HCT116 (cell line): ENCODE results near the gene CTSZ. TPM values are rescaled to one million over a fixed set of nuclear protein-coding genes. Genes with fewer than 3 reads are reported as not detected.

Experiments used
- ATAC-seq: fragments of 200-7000 bp; cut with Tn5 transposase; 2 replicates; pipeline ENCODE4 v1.9.1; 2020; ENCODE audit warnings: mild to moderate bottlenecking, moderate library complexity
- BruUV-seq: library from RNA; stranded (reverse); fragments of 400-500 nt; replicated peaks from 2 replicates; lab custom pipeline; 2021; lab: Mats Ljungman, UMichigan
- CTCF ChIA-PET: fragments of 300-600 bp; sonication (Branson Sonifier 250); formaldehyde crosslinking; loops from one replicate; lab custom pipeline; 2021; ENCODE audit warnings: antibody characterized with exemption; lab: Charles Lee
- POLR2A ChIA-PET: fragments of 300-600, 350-600 bp; sonication (Branson Sonifier 250); formaldehyde crosslinking; loops from one replicate; lab custom pipeline; 2021; ENCODE audit warnings: antibody characterized with exemption; lab: Charles Lee
- RAD21 ChIA-PET, 2 experiments: fragments of 300-600 bp; sonication (Branson Sonifier 250); formaldehyde crosslinking; loops; one replicate each; lab custom pipeline; 2023; ENCODE audit warnings: low total read pairs in 2 of 2; ENCODE audit not compliant: uncharacterized antibody in 2 of 2, unreplicated experiment in 2 of 2, low non-redundant PET in 1 of 2; lab: Charles Lee
- DNase-seq: peaks from one replicate; pipeline ENCODE4 v3.0.0-alpha.2; 2010; ENCODE audit warnings: low read depth, low spot score
- H2AFZ ChIP-seq: fragments of 200-600 bp; shearing (Covaris generic), sonication (generic); 2 replicates; pipeline ENCODE4 v1.6.1; 2017; ENCODE audit warnings: low read depth, mixed run types, mixed read lengths, antibody characterized with exemption, low read length; ENCODE audit not compliant: poor library complexity, severe bottlenecking
- H3K27ac ChIP-seq: 2 replicates; pipeline ENCODE4 v1.5.1; 2012; ENCODE audit warnings: low read depth, low read length
- H3K27me3 ChIP-seq: fragments of 200-600 bp; sonication (generic); 2 replicates; pipeline ENCODE4 v1.6.1; 2016; ENCODE audit warnings: mixed run types, low read length, mixed read lengths; ENCODE audit not compliant: insufficient read depth
- H3K36me3 ChIP-seq, 2 experiments: fragments of 200-500 bp in 1 of 2; fragments of 200-600 bp in 1 of 2; sonication (Bioruptor generic) in 1 of 2; sonication (generic) in 1 of 2; 2 replicates each; pipeline versions ENCODE4 v1.5.1 to v1.6.1; 2014 to 2016; ENCODE audit warnings: low read length in 2 of 2, inconsistent platforms in 1 of 2, mixed read lengths in 1 of 2, mixed run types in 1 of 2; ENCODE audit not compliant: insufficient read depth in 2 of 2, control insufficient read depth in 1 of 2
- H3K4me1 ChIP-seq, 2 experiments: fragments of 200-600 bp in 1 of 2; sonication (generic) in 1 of 2; 2 replicates each; pipeline versions ENCODE4 v1.5.1 to v1.6.1; 2012 to 2017; ENCODE audit warnings: low read length in 2 of 2, inconsistent platforms in 1 of 2, mild to moderate bottlenecking in 1 of 2, mixed read lengths in 1 of 2, mixed run types in 1 of 2, moderate library complexity in 1 of 2; ENCODE audit not compliant: insufficient read depth in 2 of 2, control insufficient read depth in 1 of 2
- H3K4me2 ChIP-seq: fragments of 200-600 bp; sonication (generic); 2 replicates; pipeline ENCODE4 v1.6.1; 2017; ENCODE audit warnings: mixed run types, low read length, mixed read lengths
- H3K4me3 ChIP-seq, 2 experiments: fragments of 200-600 bp in 1 of 2; sonication (generic) in 1 of 2; replicated peaks in 1 of 2; 2 replicates each; pipeline ENCODE4 v1.5.1; 2011 to 2016; ENCODE audit warnings: low read length in 2 of 2, control low read depth in 1 of 2, low read depth in 1 of 2, mild to moderate bottlenecking in 1 of 2, mixed read lengths in 1 of 2, mixed run types in 1 of 2
- H3K79me2 ChIP-seq: fragments of 200-600 bp; sonication (generic); 2 replicates; pipeline ENCODE4 v1.6.1; 2017; ENCODE audit warnings: mild to moderate bottlenecking, mixed run types, low read length, moderate library complexity, mixed read lengths; ENCODE audit not compliant: insufficient read depth
- H3K9ac ChIP-seq: fragments of 200-600 bp; sonication (generic); 2 replicates; pipeline ENCODE4 v1.6.1; 2016; ENCODE audit warnings: low read length, mixed read lengths
- H3K9me2 ChIP-seq: fragments of 200-600 bp; sonication (generic), shearing (Covaris generic); 2 replicates; pipeline ENCODE4 v1.6.1; 2017; ENCODE audit warnings: mixed run types, mild to moderate bottlenecking, moderate library complexity; ENCODE audit not compliant: insufficient read depth
- H3K9me3 ChIP-seq, 2 experiments: fragments of 200-500 bp in 1 of 2; fragments of 200-600 bp in 1 of 2; sonication (Bioruptor generic) in 1 of 2; sonication (generic) in 1 of 2; 2 replicates each; pipeline ENCODE4 v1.6.1; 2014 to 2017; ENCODE audit warnings: low read length in 2 of 2, mixed read lengths in 2 of 2, inconsistent platforms in 1 of 2, low read depth in 1 of 2, mild to moderate bottlenecking in 1 of 2, mixed run types in 1 of 2, moderate library complexity in 1 of 2; ENCODE audit not compliant: control insufficient read depth in 1 of 2, insufficient read depth in 1 of 2
- H4K20me1 ChIP-seq: fragments of 200-600 bp; sonication (generic), shearing (Covaris generic); 2 replicates; pipeline ENCODE4 v1.6.1; 2017; ENCODE audit warnings: mixed run types, mild to moderate bottlenecking, moderate library complexity; ENCODE audit not compliant: insufficient read depth
- CEBPB ChIP-seq: IDR thresholded peaks from 2 replicates; pipeline ENCODE4 v1.6.1; 2012; ENCODE audit warnings: low read depth
- EGR1 ChIP-seq: IDR thresholded peaks from 2 replicates; pipeline ENCODE4 v1.6.1; 2012; ENCODE audit warnings: low read depth
- ELF1 ChIP-seq: IDR thresholded peaks from 2 replicates; pipeline ENCODE4 v1.6.1; 2012; ENCODE audit warnings: low read depth, borderline replicate concordance
- EZH2phosphoT487 ChIP-seq: fragments of 200-600 bp; IDR thresholded peaks from 2 replicates; pipeline ENCODE4 v1.6.1; 2018; ENCODE audit warnings: antibody characterized with exemption, borderline replicate concordance
- FOSL1 ChIP-seq: IDR thresholded peaks from 2 replicates; pipeline ENCODE4 v1.6.1; 2012; ENCODE audit warnings: low read depth
- JUND ChIP-seq: IDR thresholded peaks from 2 replicates; pipeline ENCODE4 v1.6.1; 2012
- POLR2A ChIP-seq: IDR thresholded peaks from 2 replicates; pipeline ENCODE4 v1.7.0; 2011; ENCODE audit warnings: borderline replicate concordance; ENCODE audit not compliant: insufficient read depth, insufficient read length; ENCODE audit errors: extremely low read depth
- SIN3A ChIP-seq: IDR thresholded peaks from 2 replicates; pipeline ENCODE4 v1.6.1; 2012; ENCODE audit warnings: low read depth
- SP1 ChIP-seq: IDR thresholded peaks from 2 replicates; pipeline ENCODE4 v1.6.1; 2012; ENCODE audit warnings: low read depth
- TCF7L2 ChIP-seq: IDR thresholded peaks from 2 replicates; pipeline ENCODE4 v1.7.0; 2011; ENCODE audit warnings: borderline replicate concordance, inconsistent platforms; ENCODE audit not compliant: insufficient read depth, insufficient read length; ENCODE audit errors: extremely low read depth
- YY1 ChIP-seq: IDR thresholded peaks from 2 replicates; pipeline ENCODE4 v1.6.1; 2011; ENCODE audit warnings: low read length, low read depth, moderate library complexity, mild to moderate bottlenecking; ENCODE audit not compliant: insufficient replicate concordance; ENCODE audit errors: extremely low read depth
- intact Hi-C: fragments of 100-400 bp; cut with micrococcal nuclease; formaldehyde crosslinking; loops from 2 replicates; pipeline ENCODE4 v1.10.0; 2022
- total RNA-seq: library from RNA; stranded (reverse); gene quantifications from one replicate; pipeline ENCODE4 v1.2.1, GENCODE V29; 2021; ENCODE audit not compliant: unreplicated experiment
- TF ChIP-seq, protein P1 (sequence below), 3 experiments: fragments of 200-600 bp in 1 of 3; sonication (generic) in 1 of 3; IDR thresholded peaks in 2 of 3; conservative IDR thresholded peaks in 1 of 3; 2 replicates each; pipeline ENCODE4 v1.5.1; 2012 to 2017; ENCODE audit warnings: low read depth in 2 of 3, low read length in 2 of 3, antibody characterized with exemption in 1 of 3, borderline replicate concordance in 1 of 3, control low read depth in 1 of 3, mild to moderate bottlenecking in 1 of 3, mixed read lengths in 1 of 3, mixed run types in 1 of 3, moderate library complexity in 1 of 3; ENCODE audit not compliant: insufficient read depth in 1 of 3
- TF ChIP-seq, protein P2 (sequence below): IDR thresholded peaks from 2 replicates; pipeline ENCODE4 v1.6.1; 2012
- TF ChIP-seq, protein P3 (sequence below): IDR thresholded peaks from 2 replicates; pipeline ENCODE4 v1.6.1; 2011; ENCODE audit warnings: mild to moderate bottlenecking, low read length, moderate library complexity; ENCODE audit not compliant: insufficient replicate concordance; ENCODE audit errors: extremely low read depth

Gene CTSZ
- total RNA-seq, 1 experiment from 2014 or later, result 100 TPM

DNA sequence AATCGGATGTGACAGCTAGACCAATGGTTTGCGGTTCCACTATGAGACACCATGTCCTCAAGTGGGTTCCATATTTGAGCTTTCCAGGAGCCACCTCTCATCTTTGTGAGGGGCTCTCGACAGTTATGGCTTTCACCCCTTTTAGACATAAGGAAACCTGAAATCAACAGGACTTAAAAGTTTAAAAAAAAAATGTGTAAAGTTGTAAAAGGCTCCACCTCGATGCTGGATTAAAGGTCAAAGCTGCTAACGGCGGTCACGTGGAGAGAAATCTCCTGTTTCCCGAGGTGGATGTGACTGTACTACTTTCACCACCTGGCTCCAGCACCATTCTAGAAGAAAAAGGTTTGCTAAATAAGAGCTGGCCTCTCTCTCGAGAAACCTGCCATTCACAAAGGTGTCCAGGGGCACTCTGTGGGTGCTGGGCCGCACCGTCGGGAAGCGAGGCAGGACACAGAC lies 24.5 kb upstream of the CTSZ start:
- Histone ChIP-seq H3K4me3 (peak overlapping the region; percentile 86), H4K20me1 (peaks cover 20% of the 10 kb centered on the region; the same call in 1 of the 2 replicates), H3K27me3 (no peaks in the 10 kb centered on the region)
- TF ChIP-seq, protein P1, sequence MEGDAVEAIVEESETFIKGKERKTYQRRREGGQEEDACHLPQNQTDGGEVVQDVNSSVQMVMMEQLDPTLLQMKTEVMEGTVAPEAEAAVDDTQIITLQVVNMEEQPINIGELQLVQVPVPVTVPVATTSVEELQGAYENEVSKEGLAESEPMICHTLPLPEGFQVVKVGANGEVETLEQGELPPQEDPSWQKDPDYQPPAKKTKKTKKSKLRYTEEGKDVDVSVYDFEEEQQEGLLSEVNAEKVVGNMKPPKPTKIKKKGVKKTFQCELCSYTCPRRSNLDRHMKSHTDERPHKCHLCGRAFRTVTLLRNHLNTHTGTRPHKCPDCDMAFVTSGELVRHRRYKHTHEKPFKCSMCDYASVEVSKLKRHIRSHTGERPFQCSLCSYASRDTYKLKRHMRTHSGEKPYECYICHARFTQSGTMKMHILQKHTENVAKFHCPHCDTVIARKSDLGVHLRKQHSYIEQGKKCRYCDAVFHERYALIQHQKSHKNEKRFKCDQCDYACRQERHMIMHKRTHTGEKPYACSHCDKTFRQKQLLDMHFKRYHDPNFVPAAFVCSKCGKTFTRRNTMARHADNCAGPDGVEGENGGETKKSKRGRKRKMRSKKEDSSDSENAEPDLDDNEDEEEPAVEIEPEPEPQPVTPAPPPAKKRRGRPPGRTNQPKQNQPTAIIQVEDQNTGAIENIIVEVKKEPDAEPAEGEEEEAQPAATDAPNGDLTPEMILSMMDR (IDR thresholded peaks at IDR 0.05 in 2 of 3, conservative IDR thresholded peaks at IDR 0.05 in 1 of 3; ENCODE audit: borderline replicate concordance in 1 of 3, insufficient read depth in 1 of 3, low read depth in 2 of 3, low read length in 2 of 3), result no peak
- TF ChIP-seq, protein P2, sequence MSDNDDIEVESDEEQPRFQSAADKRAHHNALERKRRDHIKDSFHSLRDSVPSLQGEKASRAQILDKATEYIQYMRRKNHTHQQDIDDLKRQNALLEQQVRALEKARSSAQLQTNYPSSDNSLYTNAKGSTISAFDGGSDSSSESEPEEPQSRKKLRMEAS, result no peak
- TF ChIP-seq TCF7L2, result no peak
- TF ChIP-seq SIN3A, result no peak
- no peak for TF ChIP-seq CEBPB
- TF ChIP-seq SP1, result no peak
- TF ChIP-seq, protein P3, sequence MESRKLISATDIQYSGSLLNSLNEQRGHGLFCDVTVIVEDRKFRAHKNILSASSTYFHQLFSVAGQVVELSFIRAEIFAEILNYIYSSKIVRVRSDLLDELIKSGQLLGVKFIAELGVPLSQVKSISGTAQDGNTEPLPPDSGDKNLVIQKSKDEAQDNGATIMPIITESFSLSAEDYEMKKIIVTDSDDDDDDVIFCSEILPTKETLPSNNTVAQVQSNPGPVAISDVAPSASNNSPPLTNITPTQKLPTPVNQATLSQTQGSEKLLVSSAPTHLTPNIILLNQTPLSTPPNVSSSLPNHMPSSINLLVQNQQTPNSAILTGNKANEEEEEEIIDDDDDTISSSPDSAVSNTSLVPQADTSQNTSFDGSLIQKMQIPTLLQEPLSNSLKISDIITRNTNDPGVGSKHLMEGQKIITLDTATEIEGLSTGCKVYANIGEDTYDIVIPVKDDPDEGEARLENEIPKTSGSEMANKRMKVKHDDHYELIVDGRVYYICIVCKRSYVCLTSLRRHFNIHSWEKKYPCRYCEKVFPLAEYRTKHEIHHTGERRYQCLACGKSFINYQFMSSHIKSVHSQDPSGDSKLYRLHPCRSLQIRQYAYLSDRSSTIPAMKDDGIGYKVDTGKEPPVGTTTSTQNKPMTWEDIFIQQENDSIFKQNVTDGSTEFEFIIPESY, result no peak
- no peak for TF ChIP-seq EGR1
- no peak for TF ChIP-seq FOSL1
- no peak for TF ChIP-seq EZH2phosphoT487
- no peak for TF ChIP-seq ELF1
- no peak for TF ChIP-seq JUND
- TF ChIP-seq POLR2A, result no peak
- no peak for TF ChIP-seq YY1
- TF ChIP-seq, all 23 proteins: peak for 0
- H3K4me2 ChIP-seq, result peak overlapping the region; percentile 81
- intact Hi-C loops, result loop anchor here (5.0 to 10.0 kb wide), 2 partner anchors 49 to 137 kb away; partner anchors contain the start of gene NELFCD
- peak overlapping the region; percentile 78 for H3K27ac ChIP-seq
- ATAC-seq (no peak), DNase-seq (no peak)
- POLR2A ChIA-PET, result interaction anchor here (0.9 to 1.9 kb wide), 3 partner anchors 8 to 90 kb away, joined by 3 to 13 read pairs (median 4); partner anchors contain the start of gene PRELID3B
- peak overlapping the region; percentile 86 for H3K9ac ChIP-seq
- H3K9me2 ChIP-seq, result no peaks in the 10 kb centered on the region
- CTCF ChIA-PET, result interaction anchor here (1.0 to 1.3 kb wide), 5 partner anchors 12 to 424 kb away, joined by 3 to 4 read pairs (median 3); partner anchors contain the start of gene TUBB1
- peaks cover 70% of the 10 kb centered on the region for H3K79me2 ChIP-seq
- H2AFZ ChIP-seq, result no peak overlapping the region
- peaks cover 43 to 50% of the 10 kb centered on the region in 2 experiments for H3K36me3 ChIP-seq
- RAD21 ChIA-PET, result no interaction called here
- H3K4me1 ChIP-seq, result peaks cover 10 to 25% of the 10 kb centered on the region in 2 experiments
- no TSS peak for BruUV-seq
- no peaks in the 10 kb centered on the region for H3K9me3 ChIP-seq
